D341Med (cell line): ENCODE results near the gene SYNM.

ENCODE experiments used
- DNase-seq: peaks from one replicate; pipeline ENCODE4 v3.0.0; 2012; ENCODE audit warnings: low spot score

Gene SYNM

DNA sequence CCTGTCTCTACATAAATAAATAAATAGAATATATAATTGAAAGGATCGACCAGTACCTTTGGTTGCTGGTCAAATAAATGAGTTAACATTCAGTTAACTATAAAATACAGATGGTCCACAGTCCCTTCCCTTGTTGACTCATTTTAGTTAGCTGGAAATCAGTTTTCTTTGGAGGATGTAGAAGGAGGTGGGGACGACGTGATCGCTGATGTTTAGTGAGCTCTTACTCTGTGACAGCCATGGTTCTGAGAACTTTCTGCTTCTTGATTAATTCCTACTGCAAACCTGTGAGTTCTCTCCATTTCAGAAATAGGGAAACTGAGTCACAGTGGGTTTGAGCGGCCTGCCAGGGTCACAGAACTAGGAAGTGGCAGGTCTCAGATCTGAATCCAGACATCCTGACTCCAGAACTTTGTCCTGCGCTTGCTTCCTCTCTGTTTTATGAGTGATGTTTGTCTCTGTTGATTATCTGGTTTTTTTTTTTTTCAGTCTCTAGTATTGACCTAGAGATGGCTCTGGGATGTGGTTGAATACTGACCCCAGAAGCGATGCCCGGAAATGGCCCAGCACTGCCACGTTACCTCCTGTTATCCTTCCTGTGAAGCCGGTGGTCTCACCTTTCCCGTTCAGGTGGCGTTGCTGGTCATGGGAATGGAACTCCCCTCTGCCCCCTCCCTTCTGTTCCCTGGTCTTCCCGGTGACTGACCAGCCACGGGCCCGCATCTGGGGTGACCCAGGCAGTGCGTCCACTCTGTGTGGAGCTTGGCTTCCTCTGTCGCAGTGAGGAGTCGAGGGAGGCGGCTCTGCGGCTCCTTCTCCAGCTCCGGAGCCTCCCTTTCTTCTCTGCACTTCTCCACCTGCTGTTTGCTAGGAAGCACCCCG lies 18.2 kb downstream of the SYNM start:
- no peak for DNase-seq

DNA sequence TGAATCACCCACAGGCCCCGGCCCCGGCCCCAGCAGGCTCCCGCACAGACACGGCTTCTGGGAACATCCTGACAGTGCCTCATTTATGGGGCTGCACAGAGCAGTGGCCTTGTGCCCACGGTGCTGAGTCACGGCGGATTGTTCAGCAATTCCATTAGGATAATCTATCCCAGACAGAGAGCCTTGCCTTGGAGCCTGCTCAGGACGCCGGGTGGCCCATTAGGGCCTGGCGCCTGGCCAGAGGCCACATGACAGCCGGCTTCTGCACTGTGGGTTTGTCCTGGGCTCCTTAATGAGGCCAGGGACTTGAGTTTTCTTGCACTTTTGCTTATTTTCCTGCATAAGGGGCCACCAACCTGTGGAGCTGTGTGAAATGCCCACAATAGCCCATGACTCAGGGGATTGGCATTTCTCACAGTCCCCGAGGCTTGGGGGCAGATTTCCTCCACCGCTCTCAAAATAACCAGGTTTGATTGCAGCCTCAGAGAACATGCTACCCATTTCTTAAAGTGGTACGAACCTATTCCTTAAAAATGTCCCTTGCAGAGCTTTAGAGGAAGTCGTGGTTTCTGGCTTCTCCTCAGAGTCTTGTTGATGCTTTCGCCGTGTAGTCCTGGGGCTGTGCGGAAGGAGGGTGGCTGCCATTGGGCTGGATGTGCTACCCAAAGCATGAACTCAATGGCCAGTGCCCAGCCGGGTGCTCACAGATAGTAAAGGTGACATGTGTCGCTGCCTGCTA lies 19.0 kb downstream of the SYNM start:
- DNase-seq = peak; percentile 90

DNA sequence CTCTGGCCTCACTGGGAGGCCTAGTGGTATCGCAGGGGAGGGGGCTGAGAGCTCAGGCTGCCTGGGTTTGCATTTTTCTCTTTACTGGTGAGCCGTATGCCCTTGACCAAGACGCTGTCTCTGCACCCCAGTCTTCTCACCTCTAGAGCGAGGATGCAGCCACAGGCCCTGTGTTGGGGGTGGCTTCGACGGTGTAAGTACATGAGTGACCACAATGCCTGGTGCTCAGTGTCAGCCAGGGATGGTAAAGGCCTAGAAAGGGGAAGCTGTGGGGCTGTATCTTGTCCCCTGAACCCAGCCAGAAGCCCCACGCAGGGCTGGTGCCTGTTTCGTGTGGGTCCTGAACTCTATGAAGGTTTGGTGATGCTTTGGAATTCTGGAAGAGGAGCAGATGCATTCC lies 19.8 kb downstream of the SYNM start:
- DNase-seq = no peak

GRCh38 chr15:99125061-99125891 lies 20.4 kb downstream of the SYNM start:
- DNase-seq = no peak

GRCh38 chr15:99126131-99126588 lies 21.3 kb downstream of the SYNM start:
- DNase-seq = no peak

- DNase-seq = no peak
Observed at GRCh38 chr15:99126930-99127329, 22.1 kb downstream of the SYNM start.

GRCh38 chr15:99127773-99128172 lies 22.9 kb downstream of the SYNM start:
- DNase-seq = no peak

- no peak for DNase-seq
Observed at GRCh38 chr15:99128411-99128810, 23.5 kb downstream of the SYNM start.

DNA sequence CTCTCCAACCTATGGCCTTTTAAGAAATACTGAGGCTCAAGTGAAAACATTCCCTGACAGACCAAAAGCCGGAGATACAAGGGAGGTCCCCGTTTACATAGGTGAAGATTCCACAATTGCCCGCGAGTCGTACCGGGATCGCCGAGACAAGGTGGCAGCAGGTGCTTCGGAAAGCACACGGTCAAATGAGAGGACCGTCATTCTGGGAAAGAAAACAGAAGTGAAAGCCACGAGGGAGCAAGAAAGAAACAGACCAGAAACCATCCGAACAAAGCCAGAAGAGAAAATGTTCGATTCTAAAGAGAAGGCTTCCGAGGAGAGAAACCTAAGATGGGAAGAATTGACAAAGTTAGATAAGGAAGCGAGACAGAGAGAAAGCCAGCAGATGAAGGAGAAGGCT lies 24.8 kb downstream of the SYNM start:
- no peak for DNase-seq

GRCh38 chr15:99130314-99130713 lies 25.4 kb downstream of the SYNM start:
- DNase-seq = no peak

GRCh38 chr15:99130765-99131440 lies 26.0 kb downstream of the SYNM start:
- no peak for DNase-seq

- DNase-seq = no peak
Observed at GRCh38 chr15:99131441-99132023, 26.7 kb downstream of the SYNM start.

DNA sequence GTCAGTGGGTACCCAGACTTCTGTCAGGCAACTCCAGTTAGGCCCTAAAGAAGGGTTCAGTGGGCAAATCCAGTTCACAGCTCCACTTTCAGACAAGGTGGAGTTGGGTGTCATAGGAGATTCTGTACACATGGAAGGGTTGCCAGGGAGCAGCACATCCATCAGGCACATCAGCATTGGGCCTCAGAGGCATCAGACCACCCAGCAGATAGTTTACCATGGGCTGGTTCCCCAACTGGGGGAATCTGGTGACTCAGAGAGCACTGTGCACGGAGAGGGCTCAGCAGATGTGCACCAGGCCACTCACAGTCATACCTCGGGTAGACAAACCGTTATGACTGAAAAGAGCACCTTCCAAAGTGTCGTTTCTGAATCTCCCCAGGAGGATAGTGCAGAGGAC lies 27.2 kb downstream of the SYNM start:
- no peak for DNase-seq

- no peak for DNase-seq
Observed at GRCh38 chr15:99132634-99133287, 27.9 kb downstream of the SYNM start.

GRCh38 chr15:99134317-99134821 lies 29.5 kb downstream of the SYNM start:
- no peak for DNase-seq

DNA sequence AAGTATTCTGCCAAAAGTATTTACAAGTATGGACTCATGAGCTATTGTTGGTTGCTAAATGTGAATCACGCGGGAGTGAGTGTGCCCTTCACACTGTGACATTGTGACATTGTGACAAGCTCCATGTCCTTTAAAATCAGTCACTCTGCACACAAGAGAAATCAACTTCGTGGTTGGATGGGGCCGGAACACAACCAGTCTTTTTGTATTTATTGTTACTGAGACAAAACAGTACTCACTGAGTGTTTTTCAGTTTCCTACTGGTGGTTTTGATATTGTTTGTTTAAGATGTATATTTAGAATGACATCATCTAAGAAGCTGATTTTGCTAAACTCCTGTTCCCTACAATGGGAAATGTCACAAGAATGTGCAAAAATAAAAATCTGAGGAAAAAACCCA lies 30.3 kb downstream of the SYNM start:
- DNase-seq = no peak

GRCh38 chr15:99137111-99137546 lies 32.2 kb downstream of the SYNM start:
- DNase-seq = peak; percentile 26

DNA sequence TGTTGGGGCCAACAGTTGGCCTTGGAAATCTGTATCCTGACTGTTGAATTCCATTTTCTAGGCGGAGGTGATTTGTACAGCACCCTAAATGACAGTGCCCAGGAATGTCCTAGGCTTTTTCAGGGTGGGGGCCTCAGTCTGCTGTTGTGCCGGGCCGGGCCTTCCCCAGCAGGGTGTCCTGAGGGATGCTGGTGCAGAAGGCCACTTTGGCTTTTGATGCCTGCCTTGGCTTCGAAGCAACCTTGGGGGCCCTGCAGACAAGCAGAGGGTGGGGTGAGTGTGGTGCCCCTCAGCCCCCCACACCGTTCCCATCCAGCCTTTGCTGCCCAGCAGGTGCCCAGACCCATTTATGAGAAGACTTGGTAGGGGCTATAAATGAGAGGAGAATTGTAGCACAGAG lies 33.0 kb downstream of the SYNM start:
- peak; percentile 15 for DNase-seq

- peak; percentile 26 for DNase-seq
Observed at GRCh38 chr15:99138491-99138982, 33.7 kb downstream of the SYNM start.

- no peak for DNase-seq
Observed at GRCh38 chr15:99139276-99139675, 34.4 kb downstream of the SYNM start.
